ENCODE measurements around the gene SPOPL.
"Not testable (repeated sequence)": the region's sequence is repeated elsewhere in the genome, so short reads cannot be mapped to it uniquely, and the experiment has no call there.

SPOPL gene

GRCh38 chr2:138501425-138502254 is at the start of gene SPOPL:
Gene SPOPL (plus strand): TSS chr2:138501770. CDS start chr2:138550217, 48,447 bp downstream.
- in situ Hi-C loops (cut with HindIII; ENCODE audit: low pct_ligation_motif_present, low pct_unique_long_range_greater_than_20kb, low sequenced_read_pairs): no loop called here
- peak; percentile 93 for DNase-seq

- in situ Hi-C loops (cut with HindIII; ENCODE audit: low pct_ligation_motif_present, low pct_unique_long_range_greater_than_20kb, low sequenced_read_pairs): no loop called here
- DNase-seq: no peak
Measured at GRCh38 chr2:138452324-138452723, 49.2 kb upstream of the SPOPL start.

- in situ Hi-C loops (cut with HindIII; ENCODE audit: low pct_ligation_motif_present, low pct_unique_long_range_greater_than_20kb, low sequenced_read_pairs): no loop called here
- no peak for DNase-seq
Measured at GRCh38 chr2:138453815-138454214, 47.8 kb upstream of the SPOPL start.

DNA sequence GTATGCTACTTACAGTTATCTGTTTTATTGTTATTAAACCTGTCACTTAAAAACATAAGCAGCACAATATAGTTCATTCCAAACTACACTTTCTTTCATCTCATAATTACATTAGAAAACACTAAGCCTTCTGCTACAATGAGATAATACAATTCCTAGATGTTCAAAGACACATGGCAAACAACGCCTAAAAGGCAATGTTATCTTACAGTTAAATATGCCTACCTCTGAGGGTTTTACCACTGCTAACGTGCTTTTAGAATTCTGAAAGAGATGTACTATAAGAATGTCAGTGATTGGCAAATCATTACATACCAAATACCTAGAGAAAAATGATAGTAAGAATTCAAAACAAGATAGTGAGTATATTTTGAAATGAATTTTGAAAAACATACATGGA is 46.8 kb upstream of the SPOPL start:
- DNase-seq: no peak
- in situ Hi-C loops (cut with HindIII; ENCODE audit: low pct_ligation_motif_present, low pct_unique_long_range_greater_than_20kb, low sequenced_read_pairs): no loop called here

DNA sequence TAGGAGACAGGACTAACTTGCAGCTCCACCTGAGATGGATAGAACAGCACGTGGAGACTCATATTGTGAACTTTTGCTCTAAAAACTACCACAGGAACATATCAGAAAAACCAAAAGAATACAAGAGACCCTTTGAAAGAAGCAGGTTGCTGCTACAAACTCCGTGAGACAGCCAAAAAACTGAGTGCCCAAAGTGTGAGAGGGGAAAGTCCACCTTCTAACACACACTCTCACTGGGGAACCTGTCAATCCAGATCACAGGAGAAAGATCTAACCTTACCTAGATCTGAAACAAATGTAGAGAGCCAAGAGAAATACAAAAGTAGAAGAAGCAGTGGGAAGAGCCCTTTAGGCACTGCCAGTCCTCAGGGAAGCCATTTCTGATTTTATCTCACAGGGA is 46.3 kb upstream of the SPOPL start:
- no peak for DNase-seq

GRCh38 chr2:138455691-138456090 is 45.9 kb upstream of the SPOPL start:
- in situ Hi-C loops (cut with HindIII; ENCODE audit: low pct_ligation_motif_present, low pct_unique_long_range_greater_than_20kb, low sequenced_read_pairs): no loop called here
- no peak for DNase-seq

More for the DNA sequence above, 46.3 kb upstream of the SPOPL start:
- in situ Hi-C loops (cut with HindIII; ENCODE audit: low pct_ligation_motif_present, low pct_unique_long_range_greater_than_20kb, low sequenced_read_pairs): no loop called here

DNA sequence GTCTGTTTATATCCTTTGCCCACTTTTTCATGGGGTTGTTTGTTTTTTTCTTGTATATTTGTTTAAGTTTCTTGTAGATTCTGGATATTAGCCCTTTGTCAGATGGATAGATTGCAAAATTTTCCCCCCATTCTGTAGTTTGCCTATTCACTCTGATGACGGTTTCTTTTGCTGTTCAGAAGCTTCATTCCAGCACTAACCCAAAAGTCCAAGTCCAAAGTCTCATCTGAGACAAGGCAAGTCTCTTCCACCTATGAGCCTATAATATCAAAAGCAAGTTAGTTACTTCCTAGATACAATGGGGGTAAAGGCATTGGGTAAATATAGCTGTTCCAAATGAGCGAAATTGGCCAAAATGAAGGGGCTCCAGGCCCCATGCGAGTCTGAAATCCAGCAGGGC is 38.9 kb upstream of the SPOPL start:
- DNase-seq; in situ Hi-C loops (cut with HindIII; ENCODE audit: low pct_ligation_motif_present, low pct_unique_long_range_greater_than_20kb, low sequenced_read_pairs): not testable (repeated sequence)

GRCh38 chr2:138468617-138469016 is 33.0 kb upstream of the SPOPL start:
- no peak for DNase-seq
- in situ Hi-C loops (cut with HindIII; ENCODE audit: low pct_ligation_motif_present, low pct_unique_long_range_greater_than_20kb, low sequenced_read_pairs): no loop called here

DNA sequence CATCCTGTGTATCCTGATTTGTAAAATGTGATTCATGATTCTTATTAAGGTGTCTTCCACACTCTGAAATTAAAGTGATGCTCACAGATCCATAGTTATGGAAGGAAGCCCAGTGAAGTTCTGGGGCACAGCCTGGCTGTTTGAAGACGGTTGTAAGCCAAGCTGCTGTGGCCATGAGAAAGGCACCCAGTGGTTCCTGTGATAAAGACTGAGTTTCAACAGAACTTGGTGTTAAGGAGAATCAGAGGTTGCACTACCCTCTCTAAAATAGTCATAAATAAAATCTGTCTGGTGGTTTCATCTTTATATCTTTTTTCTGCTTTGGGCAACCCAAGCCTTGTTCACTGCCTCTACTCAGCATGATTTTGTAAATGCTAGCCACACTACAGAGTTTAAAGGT is 32.2 kb upstream of the SPOPL start:
- DNase-seq: no peak
- in situ Hi-C loops (cut with HindIII; ENCODE audit: low pct_ligation_motif_present, low pct_unique_long_range_greater_than_20kb, low sequenced_read_pairs): no loop called here

DNA sequence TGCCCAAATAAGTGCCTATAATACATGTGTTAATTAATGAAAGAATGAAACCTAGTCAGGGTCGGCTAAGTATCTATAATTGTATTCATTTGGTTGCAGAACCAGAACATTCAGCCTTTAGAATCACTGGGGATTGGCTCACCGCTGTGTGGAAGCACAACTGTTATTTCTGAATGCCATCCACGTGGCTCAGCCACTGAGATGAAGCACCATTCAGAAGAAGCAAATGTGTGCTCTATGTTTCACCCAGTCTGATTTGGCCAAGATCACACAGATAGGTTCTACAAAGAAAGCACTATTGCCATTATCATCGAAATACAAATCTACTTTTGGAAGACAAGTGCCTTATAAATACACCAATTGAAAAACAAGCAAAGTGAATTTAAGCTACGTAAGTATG is 30.6 kb upstream of the SPOPL start:
- in situ Hi-C loops (cut with HindIII; ENCODE audit: low pct_ligation_motif_present, low pct_unique_long_range_greater_than_20kb, low sequenced_read_pairs): no loop called here
- DNase-seq: no peak

DNA sequence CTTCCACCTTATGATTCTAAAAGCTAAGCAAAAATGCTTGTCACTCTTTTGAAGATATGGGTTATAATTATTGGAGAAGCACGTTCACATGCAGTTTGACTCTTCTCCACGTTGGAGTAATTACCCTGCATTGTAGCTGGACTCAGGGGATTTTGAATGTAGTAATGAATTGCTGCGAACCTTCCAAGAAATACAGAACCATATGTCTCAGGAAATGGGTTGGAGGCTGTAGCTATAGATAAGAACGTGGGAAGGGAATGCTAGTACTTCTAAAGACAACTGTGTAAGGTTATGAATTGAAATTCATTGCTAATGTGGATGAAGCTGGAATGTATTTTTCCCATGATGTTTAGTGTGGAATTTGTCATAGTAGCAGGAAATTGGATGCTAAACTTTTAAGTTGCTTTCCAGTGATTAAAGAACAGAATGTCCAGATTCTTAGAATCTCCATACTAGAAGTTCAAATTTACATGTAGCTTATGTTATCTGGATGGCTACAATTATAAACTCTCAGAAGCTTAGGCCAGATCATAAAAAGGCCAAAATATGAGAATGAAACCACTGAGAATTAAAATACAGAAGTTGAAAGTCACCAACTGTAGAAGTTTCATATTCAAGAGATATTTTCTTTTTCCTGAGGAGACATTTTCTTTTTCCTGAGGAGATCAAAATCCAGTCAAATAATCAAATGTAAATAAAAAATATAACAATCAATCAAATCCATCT is 27.3 kb upstream of the SPOPL start:
- DNase-seq: no peak
- in situ Hi-C loops (cut with HindIII; ENCODE audit: low pct_ligation_motif_present, low pct_unique_long_range_greater_than_20kb, low sequenced_read_pairs): no loop called here

DNA sequence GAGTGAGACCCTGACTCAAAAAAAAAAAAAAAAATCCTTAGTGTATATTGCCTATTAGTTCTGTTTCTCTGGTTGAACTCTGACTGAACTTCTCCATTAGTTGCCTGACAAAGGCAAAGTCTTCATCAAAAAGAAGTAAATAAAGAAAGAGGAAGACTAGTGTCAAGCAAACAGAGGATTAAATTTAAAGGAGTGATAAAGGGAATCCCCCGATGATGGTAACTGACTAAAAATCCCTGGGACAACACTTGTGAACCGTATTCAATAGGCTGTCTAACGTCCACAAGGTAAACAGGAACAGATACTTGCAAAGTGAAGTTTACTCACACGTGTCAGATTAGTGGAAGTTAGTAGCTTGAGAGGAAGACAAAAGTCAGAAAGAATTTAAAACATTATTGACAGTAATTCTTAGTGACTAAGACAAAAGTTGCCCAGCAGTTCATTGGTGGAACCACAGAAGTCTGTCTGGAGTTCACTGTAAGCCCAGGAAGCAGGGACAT is 26.2 kb upstream of the SPOPL start:
- no peak for DNase-seq
- in situ Hi-C loops (cut with HindIII; ENCODE audit: low pct_ligation_motif_present, low pct_unique_long_range_greater_than_20kb, low sequenced_read_pairs): no loop called here

DNA sequence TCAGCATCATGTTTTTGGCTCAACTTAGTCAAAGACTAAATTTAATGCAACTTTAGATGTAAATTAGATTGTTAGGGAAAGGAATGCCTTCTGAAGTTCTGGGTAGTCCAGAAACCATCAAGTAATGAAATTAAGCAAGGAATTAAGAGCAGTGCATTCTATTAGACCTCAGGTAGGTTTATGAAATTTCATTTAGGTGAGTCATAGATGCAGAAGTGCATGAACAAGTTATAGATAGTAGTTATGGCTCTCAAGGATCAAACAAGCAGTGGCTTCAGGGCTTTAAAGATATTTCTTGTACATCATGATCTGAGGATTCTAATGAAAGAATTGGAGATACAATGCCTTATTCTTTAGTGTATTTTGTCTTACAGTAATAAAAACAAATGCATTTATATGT is 25.4 kb upstream of the SPOPL start:
- DNase-seq: no peak
- in situ Hi-C loops (cut with HindIII; ENCODE audit: low pct_ligation_motif_present, low pct_unique_long_range_greater_than_20kb, low sequenced_read_pairs): no loop called here

GRCh38 chr2:138476940-138477339 is 24.6 kb upstream of the SPOPL start:
- in situ Hi-C loops (cut with HindIII; ENCODE audit: low pct_ligation_motif_present, low pct_unique_long_range_greater_than_20kb, low sequenced_read_pairs): no loop called here
- DNase-seq: peak; percentile 8

GRCh38 chr2:138482796-138483195 is 18.8 kb upstream of the SPOPL start:
- in situ Hi-C loops (cut with HindIII; ENCODE audit: low pct_ligation_motif_present, low pct_unique_long_range_greater_than_20kb, low sequenced_read_pairs); DNase-seq: not testable (repeated sequence)

GRCh38 chr2:138485019-138485418 is 16.6 kb upstream of the SPOPL start:
- DNase-seq: no peak
- in situ Hi-C loops (cut with HindIII; ENCODE audit: low pct_ligation_motif_present, low pct_unique_long_range_greater_than_20kb, low sequenced_read_pairs): no loop called here

GRCh38 chr2:138486363-138487198 is 15.0 kb upstream of the SPOPL start:
- DNase-seq: no peak
- in situ Hi-C loops (cut with HindIII; ENCODE audit: low pct_ligation_motif_present, low pct_unique_long_range_greater_than_20kb, low sequenced_read_pairs): no loop called here

- in situ Hi-C loops (cut with HindIII; ENCODE audit: low pct_ligation_motif_present, low pct_unique_long_range_greater_than_20kb, low sequenced_read_pairs): no loop called here
- no peak for DNase-seq
Measured at GRCh38 chr2:138490673-138491494, 10.7 kb upstream of the SPOPL start.
